PC-9 (cell line): ENCODE data around the gene PSEN1. TPM values are rescaled to one million over a fixed set of nuclear protein-coding genes. Genes with fewer than 3 reads are reported as not detected.

ENCODE experiments used
- BruUV-seq: library from RNA; stranded (reverse); fragments of 400-500 nt; replicated peaks from 2 replicates; lab custom pipeline; 2021; lab: Mats Ljungman, UMichigan
- CTCF ChIA-PET: fragments of 300-600 bp; sonication (Branson Sonifier 250); formaldehyde crosslinking; loops from one replicate; lab custom pipeline; 2022; ENCODE audit warnings: antibody characterized with exemption; lab: Charles Lee
- POLR2A ChIA-PET: fragments of 300-600 bp; sonication (Branson Sonifier 250); formaldehyde crosslinking; loops from one replicate; lab custom pipeline; 2022; ENCODE audit warnings: antibody characterized with exemption; ENCODE audit not compliant: unreplicated experiment; lab: Charles Lee
- DNase-seq, 2 experiments: peaks; one replicate each; pipeline versions ENCODE4 v3.0.0 to v3.0.0-alpha.2; 2015 to 2022; ENCODE audit warnings: mixed read lengths in 1 of 2
- H2AFZ ChIP-seq: fragments of 200-600 bp; sonication (generic); 2 replicates; pipeline ENCODE4 v1.8.1; 2017; ENCODE audit warnings: antibody characterized with exemption
- H3F3A ChIP-seq: fragments of 200-600 bp; sonication (generic); 2 replicates; pipeline ENCODE4 v1.8.1; 2017; ENCODE audit warnings: antibody characterized with exemption, mild to moderate bottlenecking, low read depth; ENCODE audit not compliant: insufficient read depth
- H3K27ac ChIP-seq: fragments of 200-600 bp; sonication (generic); 2 replicates; pipeline ENCODE4 v1.6.1; 2016; ENCODE audit warnings: mixed run types
- H3K27me3 ChIP-seq: fragments of 200-600 bp; sonication (generic); 2 replicates; pipeline ENCODE4 v1.6.1; 2016; ENCODE audit warnings: low read depth, mixed run types; ENCODE audit not compliant: insufficient read depth
- H3K36me3 ChIP-seq: fragments of 200-600 bp; sonication (generic); 2 replicates; pipeline ENCODE4 v1.6.1; 2016; ENCODE audit warnings: low read depth, mixed run types
- H3K4me1 ChIP-seq: fragments of 200-600 bp; sonication (generic); replicated peaks from 2 replicates; pipeline ENCODE4 v1.6.1; 2016; ENCODE audit warnings: mixed run types; ENCODE audit not compliant: insufficient read depth
- H3K4me2 ChIP-seq: fragments of 200-600 bp; sonication (generic); 2 replicates; pipeline ENCODE4 v1.6.1; 2017; ENCODE audit warnings: mixed run types
- H3K4me3 ChIP-seq: fragments of 200-600 bp; sonication (generic); 2 replicates; pipeline ENCODE4 v1.6.1; 2016; ENCODE audit warnings: mixed run types
- H3K79me2 ChIP-seq: fragments of 200-600 bp; sonication (generic); 2 replicates; pipeline ENCODE4 v1.6.1; 2017; ENCODE audit warnings: low read depth, mixed run types
- H3K9me2 ChIP-seq: fragments of 200-600 bp; sonication (generic); 2 replicates; pipeline ENCODE4 v1.8.1; 2017; ENCODE audit warnings: mild to moderate bottlenecking; ENCODE audit not compliant: insufficient read depth
- H3K9me3 ChIP-seq: fragments of 200-600 bp; sonication (generic); 2 replicates; pipeline ENCODE4 v1.8.1; 2016; ENCODE audit warnings: low read depth; ENCODE audit not compliant: insufficient read depth
- H4K20me1 ChIP-seq: fragments of 200-600 bp; sonication (generic); 2 replicates; pipeline ENCODE4 v1.8.1; 2017; ENCODE audit not compliant: insufficient read depth
- EZH2 ChIP-seq: fragments of 200-600 bp; sonication (generic); IDR thresholded peaks from 2 replicates; pipeline ENCODE4 v1.8.0; 2017; ENCODE audit warnings: antibody characterized with exemption, low read depth
- intact Hi-C: fragments of 100-400 bp; cut with micrococcal nuclease; formaldehyde crosslinking; loops from one replicate; pipeline ENCODE4 v1.10.0; 2022; ENCODE audit not compliant: unreplicated experiment
- total RNA-seq: library from RNA; stranded (reverse); gene quantifications from 2 replicates; pipeline ENCODE4 v1.2.3, GENCODE V29; 2021
- TF ChIP-seq, protein P1 (sequence below): fragments of 200-600 bp; sonication (generic); conservative IDR thresholded peaks from 2 replicates; pipeline ENCODE4 v1.6.1; 2017; ENCODE audit warnings: mixed run types, antibody characterized with exemption, mild to moderate bottlenecking, moderate library complexity

PSEN1 gene
- total RNA-seq, 1 experiment from 2014 or later: 44.0 TPM

DNA sequence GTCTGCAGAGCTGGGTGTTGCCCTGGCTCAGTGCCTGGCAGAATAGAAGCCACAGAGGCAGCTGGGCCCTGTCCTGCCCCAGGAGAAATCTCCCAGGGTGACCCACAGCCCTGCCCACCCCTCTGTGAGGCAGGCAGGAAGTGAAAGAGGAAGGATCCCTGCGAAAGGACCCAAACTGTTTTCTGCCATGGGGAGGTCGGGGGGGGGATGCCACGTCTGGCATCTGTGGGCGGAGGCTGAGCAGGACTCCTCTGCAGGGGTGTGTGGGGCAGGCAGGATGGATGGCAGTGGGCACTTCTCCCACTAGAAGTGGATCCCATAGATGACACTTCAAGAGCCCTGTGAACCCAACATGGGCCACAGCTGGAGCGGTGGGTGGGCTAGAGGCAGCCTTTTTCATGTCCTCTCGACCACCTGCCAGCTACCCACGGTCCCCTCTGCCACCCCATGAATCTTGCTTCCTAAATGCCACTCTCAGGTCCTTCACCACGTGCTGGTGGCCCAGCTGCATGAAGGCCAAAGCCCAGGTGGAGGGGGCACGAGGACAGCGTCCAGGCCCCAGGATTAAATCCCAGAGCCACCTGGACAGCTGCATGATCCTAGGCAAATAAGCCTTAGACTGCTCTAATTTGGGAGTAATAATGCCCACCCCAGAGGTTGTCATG lies 104.6 kb downstream of the PSEN1 start:
- intact Hi-C loops: no loop called here
- POLR2A ChIA-PET: no interaction called here
- Histone ChIP-seq H3K36me3 (no peaks in the 10 kb centered on the region), H3F3A (peaks cover 7% of the 10 kb centered on the region; the same call in 1 of the 2 replicates), H3K4me2 (no peak overlapping the region), H2AFZ (no peak overlapping the region), H3K4me3 (no peak overlapping the region), H3K79me2 (no peaks in the 10 kb centered on the region), H3K9me2 (no peaks in the 10 kb centered on the region), H3K27me3 (peaks cover 24% of the 10 kb centered on the region; the same call in 1 of the 2 replicates), H3K27ac (no peak overlapping the region), H3K4me1 (peaks cover 4% of the 10 kb centered on the region; the same call in 1 of the 2 replicates), H4K20me1 (no peaks in the 10 kb centered on the region), H3K9me3 (no peaks in the 10 kb centered on the region)
- no peak for TF ChIP-seq EZH2
- TF ChIP-seq, protein P1, sequence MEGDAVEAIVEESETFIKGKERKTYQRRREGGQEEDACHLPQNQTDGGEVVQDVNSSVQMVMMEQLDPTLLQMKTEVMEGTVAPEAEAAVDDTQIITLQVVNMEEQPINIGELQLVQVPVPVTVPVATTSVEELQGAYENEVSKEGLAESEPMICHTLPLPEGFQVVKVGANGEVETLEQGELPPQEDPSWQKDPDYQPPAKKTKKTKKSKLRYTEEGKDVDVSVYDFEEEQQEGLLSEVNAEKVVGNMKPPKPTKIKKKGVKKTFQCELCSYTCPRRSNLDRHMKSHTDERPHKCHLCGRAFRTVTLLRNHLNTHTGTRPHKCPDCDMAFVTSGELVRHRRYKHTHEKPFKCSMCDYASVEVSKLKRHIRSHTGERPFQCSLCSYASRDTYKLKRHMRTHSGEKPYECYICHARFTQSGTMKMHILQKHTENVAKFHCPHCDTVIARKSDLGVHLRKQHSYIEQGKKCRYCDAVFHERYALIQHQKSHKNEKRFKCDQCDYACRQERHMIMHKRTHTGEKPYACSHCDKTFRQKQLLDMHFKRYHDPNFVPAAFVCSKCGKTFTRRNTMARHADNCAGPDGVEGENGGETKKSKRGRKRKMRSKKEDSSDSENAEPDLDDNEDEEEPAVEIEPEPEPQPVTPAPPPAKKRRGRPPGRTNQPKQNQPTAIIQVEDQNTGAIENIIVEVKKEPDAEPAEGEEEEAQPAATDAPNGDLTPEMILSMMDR: no peak
- CTCF ChIA-PET: no interaction called here
- DNase-seq: no peak
- BruUV-seq: no TSS peak

DNA sequence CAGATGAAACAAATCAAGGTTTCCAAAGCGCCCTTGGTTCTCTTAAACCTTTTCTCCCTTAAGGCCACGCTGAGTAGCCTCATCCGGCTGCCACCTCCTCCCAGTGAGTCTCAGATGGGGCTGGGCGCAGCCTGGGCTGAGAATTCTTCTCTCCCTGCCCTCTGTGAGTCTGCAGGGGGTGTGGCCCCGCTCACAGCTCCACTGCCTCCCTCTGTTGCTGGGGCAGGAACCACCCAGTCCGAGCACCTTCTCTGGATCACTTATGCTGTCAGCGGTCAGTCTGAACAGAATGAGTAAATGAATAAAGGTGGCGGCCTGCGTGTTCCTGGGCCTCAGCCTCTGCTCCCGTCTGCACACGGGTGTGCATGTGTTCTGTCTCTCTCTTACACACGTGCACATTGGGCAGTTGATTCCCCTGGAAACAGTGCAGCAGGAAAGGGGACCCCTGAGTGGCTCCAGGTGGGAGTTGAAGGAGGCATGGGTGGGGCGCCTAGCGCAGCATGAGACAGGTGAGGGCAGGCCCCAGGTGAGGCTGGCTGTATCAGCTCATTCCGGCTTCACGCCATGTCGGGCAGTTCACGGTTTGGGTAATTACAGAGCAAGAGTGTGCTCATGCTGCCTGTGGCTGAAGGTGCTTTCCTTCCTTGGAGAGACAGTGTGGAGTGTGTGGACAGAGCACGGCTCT lies 105.3 kb downstream of the PSEN1 start:
- no peaks in the 10 kb centered on the region for H3K9me3 ChIP-seq
- no peaks in the 10 kb centered on the region for H3K79me2 ChIP-seq
- H3K4me2 ChIP-seq: no peak overlapping the region
- peak in 1 of 2 experiments; percentile 45 for DNase-seq
- H3K27me3 ChIP-seq: peaks cover 18% of the 10 kb centered on the region; the same call in 1 of the 2 replicates
- BruUV-seq: no TSS peak
- H2AFZ ChIP-seq: no peak overlapping the region
- peaks cover 7% of the 10 kb centered on the region; the same call in 1 of the 2 replicates for H3F3A ChIP-seq
- POLR2A ChIA-PET: no interaction called here
- H4K20me1 ChIP-seq: no peaks in the 10 kb centered on the region
- H3K9me2 ChIP-seq: no peaks in the 10 kb centered on the region
- no peak overlapping the region for H3K4me3 ChIP-seq
- TF ChIP-seq, protein P1: no peak
- no peak for TF ChIP-seq EZH2
- H3K27ac ChIP-seq: no peak overlapping the region
- CTCF ChIA-PET: no interaction called here
- H3K36me3 ChIP-seq: no peaks in the 10 kb centered on the region
- intact Hi-C loops: no loop called here
- peaks cover 4% of the 10 kb centered on the region; the same call in 1 of the 2 replicates for H3K4me1 ChIP-seq

DNA sequence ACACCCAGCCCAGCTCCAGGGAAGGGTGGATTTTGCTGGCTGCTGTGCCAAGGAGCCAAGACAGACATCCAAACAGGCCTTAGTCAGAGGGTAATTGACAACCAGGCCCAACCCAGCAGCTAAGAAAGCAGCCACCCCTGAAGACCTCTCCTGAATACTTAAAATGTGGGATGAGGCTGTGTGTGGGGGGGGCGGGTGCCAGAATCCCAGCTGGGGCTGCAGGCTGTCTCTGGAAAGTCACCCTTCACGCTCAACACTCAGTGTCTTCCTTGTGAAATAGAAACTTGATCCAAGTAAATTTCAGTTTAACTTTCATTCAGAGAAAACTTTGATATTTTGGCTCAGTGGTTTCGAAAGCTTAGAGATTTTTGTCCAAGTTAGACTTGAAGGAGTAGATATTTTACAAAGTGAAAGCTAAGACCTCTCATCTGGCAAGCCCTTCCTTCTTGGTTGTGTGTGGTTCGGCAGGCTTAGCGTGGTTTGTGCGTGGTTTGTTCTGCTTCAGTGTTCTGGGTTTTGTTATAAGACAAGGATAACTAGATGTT lies 106.1 kb downstream of the PSEN1 start:
- H3K27me3 ChIP-seq: 0 out of 2 replicates have a peak, but pooled peaks cover 13% of the 10 kb centered on the region
- H3K4me1 ChIP-seq: peaks cover 4% of the 10 kb centered on the region; the same call in 1 of the 2 replicates
- BruUV-seq: no TSS peak
- H3K9me2 ChIP-seq: no peaks in the 10 kb centered on the region
- H3K36me3 ChIP-seq: no peaks in the 10 kb centered on the region
- no peak overlapping the region for H3K4me2 ChIP-seq
- intact Hi-C loops: no loop called here
- TF ChIP-seq, protein P1: no peak
- no peak for TF ChIP-seq EZH2
- no peak for DNase-seq
- no peak overlapping the region for H3K4me3 ChIP-seq
- H3K79me2 ChIP-seq: no peaks in the 10 kb centered on the region
- H3F3A ChIP-seq: peaks cover 7% of the 10 kb centered on the region; the same call in 1 of the 2 replicates
- CTCF ChIA-PET: no interaction called here
- no peaks in the 10 kb centered on the region for H3K9me3 ChIP-seq
- no peak overlapping the region for H2AFZ ChIP-seq
- H3K27ac ChIP-seq: no peak overlapping the region
- H4K20me1 ChIP-seq: no peaks in the 10 kb centered on the region
- POLR2A ChIA-PET: no interaction called here
